HG03039 (cell line): ENCODE measurements around the gene SELPLG.
A peak's percentile ranks its signal among the peaks of the same experiment; 100 is the strongest.
"Not testable (repeated sequence)": the region's sequence is repeated elsewhere in the genome, so short reads cannot be mapped to it uniquely, and the experiment has no call there.

Experiments used
- ATAC-seq: cut with Tn5 transposase; IDR thresholded peaks from one replicate; pipeline ENCODE4 v1.9.1; 2021; ENCODE audit warnings: mild to moderate bottlenecking, moderate library complexity; ENCODE audit not compliant: unreplicated experiment

Gene SELPLG, protein sequence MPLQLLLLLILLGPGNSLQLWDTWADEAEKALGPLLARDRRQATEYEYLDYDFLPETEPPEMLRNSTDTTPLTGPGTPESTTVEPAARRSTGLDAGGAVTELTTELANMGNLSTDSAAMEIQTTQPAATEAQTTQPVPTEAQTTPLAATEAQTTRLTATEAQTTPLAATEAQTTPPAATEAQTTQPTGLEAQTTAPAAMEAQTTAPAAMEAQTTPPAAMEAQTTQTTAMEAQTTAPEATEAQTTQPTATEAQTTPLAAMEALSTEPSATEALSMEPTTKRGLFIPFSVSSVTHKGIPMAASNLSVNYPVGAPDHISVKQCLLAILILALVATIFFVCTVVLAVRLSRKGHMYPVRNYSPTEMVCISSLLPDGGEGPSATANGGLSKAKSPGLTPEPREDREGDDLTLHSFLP

DNA sequence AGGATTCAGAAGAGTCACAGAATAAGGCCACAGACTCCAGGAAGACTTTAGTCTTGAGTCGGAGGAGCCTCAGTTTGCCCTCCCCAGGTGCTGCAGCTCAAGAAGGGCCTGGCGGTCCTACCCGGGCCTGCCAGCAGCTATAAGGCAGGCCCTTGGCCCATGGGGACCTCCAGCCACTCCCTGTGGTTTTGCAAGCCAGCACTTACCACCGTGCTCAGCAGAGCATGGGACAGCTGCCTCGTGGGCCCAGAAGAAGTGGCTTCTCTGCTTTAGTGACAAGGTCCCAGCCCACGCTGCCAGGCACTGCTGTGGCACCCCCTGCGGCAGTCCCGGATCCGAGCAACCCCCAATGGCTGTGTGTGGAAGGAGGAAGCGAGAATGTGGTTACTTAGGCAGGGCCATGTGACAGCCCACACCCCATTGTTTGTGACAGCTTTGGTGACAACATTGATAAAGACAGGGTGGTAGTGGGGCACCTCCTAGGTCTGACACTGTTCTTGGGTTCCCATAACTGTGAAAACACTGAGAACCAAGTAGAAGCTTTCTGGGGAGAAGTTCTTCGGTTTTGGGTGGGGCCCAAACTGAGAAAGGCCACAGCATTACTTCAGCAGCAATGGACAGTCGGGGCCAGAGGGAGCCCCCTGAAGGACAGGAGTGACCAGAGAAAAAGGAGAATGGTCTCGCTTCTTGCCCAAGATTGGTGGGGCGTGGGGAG is at the start of gene SELPLG:
Gene SELPLG, minus strand, starts transcription at position 361 of the 715 bp plus-strand sequence. CDS start 9,587 bp downstream, outside the sequence.
- ATAC-seq: peak; percentile 55

DNA sequence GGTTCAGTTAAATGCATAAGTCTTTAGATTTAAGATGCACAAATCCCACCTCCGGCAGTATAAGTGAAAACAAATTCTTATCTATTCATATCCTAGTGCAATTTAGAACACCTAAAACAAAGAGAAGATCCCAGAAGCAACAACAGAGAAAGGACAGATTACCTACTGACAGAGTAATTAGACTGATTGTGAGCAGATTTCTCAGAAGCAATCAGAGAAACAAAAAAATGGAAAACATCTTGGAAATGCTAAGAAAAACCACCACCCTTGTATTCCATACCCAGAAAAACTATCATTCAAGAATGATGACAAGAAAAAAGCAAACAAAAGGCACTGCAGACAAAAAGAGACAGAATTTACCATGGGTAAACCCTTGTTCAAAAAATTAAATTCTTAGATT is 47.6 kb upstream of the SELPLG start:
- ATAC-seq: no peak

DNA sequence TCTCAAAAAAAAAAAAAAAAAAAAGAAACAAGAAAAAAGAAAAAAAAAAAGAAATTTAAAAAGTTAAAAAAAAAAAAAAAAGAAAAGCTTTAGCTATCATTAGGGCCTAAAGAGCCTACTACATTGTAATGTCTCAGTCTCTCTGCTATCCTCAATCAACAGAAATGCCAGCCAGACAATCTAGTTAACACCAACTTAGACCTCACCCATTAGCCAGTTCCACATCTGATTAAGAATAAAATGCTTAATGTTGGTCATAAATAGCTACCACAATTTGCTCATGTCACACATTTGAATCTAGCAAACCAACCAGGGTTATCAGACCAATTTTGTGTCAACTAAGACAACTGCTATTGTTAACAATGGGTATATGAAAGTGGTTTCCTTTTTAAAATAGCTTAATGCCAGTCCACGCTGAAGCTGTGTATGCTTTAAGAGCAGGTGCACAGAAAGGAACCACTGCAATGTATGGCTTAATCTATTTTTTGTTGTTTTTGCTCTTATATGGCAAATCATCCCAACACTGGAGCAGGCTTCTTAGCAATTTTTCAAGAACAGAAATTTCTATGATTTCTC is 45.5 kb upstream of the SELPLG start:
- ATAC-seq: no peak

DNA sequence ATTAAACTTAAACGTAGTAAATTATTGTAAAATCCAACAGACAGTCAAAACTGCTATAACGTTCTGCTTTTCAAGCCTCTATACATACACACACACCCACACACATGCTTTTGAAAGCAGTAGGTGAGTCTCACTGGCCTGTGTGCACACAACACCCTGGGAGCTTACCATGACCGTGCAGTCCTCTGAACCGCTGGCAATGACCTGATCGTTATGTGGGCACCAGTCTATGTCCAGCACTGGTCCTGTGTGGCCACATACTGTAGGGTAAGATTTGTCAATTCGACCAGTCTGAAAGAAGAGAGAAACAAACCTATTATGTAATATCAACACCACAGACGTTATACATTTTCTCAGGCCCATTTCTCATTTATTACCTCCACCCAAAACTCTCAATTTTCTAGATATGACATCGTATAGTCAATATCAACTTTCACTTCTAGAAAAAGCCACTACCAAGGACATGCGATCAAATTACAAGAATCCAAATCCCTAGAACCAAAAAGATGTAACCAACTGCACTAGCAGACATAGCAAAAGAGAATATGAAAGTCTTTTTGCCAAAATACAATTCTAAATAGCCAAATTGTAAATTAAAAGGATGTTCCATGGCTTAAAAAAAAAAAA is 44.5 kb upstream of the SELPLG start:
- ATAC-seq: no peak

DNA sequence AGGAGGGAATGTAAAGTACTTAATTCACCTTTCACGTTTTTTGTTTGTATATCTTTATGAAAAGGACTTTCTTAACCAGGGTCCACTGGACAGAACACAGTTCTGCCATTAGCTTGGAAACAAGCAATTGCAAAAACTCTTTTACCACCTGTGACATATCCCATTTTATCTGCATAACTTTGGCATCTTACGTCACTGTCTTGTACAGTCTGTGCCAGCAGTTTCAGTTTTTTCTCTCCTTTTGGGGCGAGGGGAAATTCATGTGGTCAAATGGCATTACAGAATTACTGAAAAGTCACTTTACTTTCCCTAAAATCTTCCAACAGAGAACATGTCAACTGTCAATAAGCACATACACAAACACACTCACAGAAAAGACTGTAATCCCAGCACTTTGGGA is 43.7 kb upstream of the SELPLG start:
- ATAC-seq: no peak

DNA sequence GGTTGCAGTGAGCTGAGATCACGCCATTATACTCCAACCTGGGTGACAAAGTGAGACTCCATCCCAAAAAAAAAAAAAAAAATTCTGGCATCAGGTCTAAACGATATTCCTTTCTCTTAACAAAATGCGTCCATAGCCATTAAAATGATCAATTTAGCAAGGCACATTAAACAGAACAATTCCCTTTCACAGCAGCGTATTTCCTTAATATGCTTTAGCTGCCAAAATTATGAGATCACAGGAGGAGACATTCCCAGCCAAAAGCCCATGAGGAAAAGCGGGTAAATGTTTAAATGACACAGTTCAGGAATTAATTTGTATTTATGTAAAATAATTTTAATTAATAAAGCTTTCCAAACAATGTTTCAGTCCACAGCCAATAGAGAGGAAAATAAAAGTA is 43.0 kb upstream of the SELPLG start:
- ATAC-seq: no peak

DNA sequence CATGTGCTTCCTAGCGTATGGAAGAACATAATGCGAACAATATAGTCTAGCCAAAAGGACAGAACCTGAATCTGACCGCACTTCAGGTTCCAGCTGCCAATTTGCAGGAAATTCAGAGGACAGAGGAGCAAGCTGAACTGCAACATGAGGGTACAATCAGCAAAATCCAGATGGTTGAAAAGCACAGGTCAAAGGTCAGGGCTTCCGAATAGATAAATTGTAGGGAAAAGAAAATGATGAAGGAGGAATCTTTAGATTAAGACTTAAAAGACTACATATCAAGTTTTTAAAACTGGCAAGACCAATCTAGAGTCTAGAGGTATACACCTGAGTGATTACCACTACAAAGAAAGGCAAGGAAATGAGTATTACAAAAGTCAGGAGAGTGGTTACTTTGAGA is 42.1 kb upstream of the SELPLG start:
- ATAC-seq: no peak

DNA sequence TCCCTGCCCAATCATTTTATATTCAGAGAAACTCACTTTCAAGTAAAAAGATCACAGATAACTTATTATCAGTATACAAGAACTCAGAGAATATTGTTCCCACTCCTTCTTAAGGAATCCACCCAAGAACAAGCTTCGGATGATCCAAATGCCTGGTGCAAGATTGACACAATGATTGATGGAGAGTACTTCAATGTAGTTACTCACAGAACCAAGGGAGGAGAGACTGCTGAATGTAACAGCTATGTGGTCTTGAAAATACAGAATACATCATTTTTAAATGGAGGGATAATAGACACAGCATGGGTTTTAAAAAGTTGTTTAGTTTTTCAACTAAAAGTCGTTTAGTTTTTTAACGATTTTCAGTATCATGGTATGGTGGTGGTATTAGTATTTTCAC is 38.4 kb upstream of the SELPLG start:
- no peak for ATAC-seq

DNA sequence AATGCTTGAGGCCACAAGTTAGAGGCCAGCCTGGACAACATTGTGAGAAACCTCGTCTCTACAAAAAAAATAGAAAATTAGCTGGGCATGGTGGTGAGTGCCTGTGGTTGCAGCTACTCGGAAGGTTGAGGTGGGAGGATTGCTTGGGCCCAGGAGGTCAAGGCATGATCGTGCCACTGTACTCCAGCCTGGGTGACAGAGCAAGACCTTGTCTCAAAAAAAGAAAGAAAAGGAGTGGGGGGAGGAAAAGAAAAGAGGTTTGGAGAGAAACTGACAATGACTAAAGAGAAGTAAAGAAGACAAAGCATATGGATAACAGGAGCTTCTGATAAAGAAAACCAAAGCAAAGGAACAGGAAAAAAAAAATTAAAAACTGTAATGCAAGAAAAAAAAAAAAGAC is 37.4 kb upstream of the SELPLG start:
- no peak for ATAC-seq

DNA sequence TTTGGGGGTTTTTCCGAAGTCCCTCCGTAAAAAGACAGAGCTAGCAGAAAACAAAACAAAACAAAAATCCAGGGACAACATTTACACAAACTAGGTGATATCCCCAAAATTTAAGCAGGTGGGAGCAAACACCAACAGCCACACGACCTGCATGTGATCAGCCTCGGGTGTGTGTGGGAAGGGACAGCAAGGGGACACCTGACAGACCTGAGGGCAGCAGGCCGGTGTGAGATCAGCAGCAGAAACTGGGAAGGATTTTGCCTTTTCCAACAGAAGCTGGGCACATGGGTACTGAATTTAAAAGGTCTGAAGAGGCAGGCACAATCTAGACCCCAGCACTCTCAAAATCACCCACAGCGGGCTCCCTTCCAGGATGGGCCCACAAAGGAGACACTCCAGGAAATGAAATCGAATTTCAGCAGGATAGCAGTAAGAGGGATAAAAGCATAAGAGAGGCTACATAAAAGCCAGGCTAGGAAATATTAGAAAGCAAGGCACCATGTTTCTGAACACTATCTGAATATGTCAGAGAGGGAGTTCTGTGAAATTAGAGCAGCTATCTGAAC is 36.5 kb upstream of the SELPLG start:
- no peak for ATAC-seq

DNA sequence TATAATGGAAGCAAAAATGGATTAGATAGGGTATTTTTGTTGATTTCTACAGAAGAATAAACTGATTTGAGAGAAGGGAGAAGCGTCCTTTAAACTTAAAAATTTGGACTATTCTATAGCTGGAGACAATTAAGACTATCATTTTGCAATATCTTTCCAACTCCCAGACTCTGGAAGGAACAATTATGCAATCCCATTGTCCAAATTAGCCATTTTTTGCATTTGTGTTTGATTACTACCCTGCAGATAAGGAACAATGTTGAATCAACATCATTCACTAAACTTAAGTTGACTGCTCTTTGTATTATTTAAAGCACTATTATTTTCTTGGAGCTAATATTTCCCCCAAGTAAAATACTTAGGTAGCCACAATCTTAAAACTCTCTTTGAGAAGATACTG is 34.8 kb upstream of the SELPLG start:
- ATAC-seq: no peak

DNA sequence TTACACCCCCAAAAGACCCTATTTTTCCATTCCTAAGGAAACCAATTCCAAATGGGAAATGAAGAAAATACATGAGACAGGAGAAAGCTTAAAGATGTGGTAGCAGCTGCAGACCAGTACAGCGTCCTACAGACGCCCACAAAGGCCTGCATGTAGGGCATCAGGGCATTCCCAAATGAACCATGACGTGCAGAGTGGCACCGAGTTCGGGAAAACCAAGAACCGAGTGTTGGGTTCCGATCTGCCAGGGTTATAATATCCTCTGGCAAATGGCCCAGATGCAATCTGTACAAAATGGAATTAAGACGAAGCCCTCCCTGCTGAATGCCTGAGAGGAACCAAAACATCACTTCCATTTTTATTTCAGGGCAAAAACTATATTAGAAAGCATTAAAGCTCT is 34.4 kb upstream of the SELPLG start:
- no peak for ATAC-seq

DNA sequence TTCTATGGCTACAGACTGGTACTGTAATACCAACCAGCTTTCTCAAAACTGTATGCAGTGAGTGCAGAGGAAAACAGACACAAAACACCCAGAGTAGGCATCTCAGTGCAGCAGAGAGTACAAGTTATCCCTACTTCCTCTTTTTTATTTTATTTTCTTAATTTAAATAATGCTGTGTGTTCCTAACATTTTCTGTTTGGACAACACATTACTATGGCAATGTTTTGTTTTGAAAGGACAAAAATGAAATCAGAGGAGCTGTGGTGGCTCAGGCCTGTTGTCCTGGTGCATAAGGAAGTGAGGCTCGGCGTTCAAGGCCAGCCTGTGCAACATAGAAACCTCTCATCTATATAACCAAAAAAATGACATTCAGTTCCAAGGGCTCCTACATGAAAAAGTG is 33.7 kb upstream of the SELPLG start:
- ATAC-seq: no peak

DNA sequence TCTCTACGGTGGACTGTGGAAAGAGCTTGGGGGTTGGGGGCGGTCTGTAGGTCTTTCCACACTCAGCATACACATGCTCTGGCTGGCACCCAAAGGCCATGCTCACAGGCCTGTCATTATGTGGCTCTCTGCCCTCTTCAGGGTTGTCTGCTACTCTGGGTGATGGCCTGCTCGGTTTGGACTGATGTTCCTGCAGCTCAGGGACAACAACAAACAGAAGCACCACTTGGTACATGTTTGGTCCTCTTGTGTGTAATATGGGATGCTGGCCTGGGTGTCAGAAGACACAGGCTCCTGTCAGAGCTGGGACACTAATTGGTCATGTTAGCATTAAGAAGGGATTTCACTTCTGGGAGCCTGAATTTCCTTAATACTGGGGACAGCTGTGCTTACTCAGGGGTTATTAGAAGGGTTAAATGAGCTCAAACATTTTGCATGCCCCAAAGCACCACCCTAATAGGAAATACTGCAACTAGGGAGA is 32.7 kb upstream of the SELPLG start:
- no peak for ATAC-seq

DNA sequence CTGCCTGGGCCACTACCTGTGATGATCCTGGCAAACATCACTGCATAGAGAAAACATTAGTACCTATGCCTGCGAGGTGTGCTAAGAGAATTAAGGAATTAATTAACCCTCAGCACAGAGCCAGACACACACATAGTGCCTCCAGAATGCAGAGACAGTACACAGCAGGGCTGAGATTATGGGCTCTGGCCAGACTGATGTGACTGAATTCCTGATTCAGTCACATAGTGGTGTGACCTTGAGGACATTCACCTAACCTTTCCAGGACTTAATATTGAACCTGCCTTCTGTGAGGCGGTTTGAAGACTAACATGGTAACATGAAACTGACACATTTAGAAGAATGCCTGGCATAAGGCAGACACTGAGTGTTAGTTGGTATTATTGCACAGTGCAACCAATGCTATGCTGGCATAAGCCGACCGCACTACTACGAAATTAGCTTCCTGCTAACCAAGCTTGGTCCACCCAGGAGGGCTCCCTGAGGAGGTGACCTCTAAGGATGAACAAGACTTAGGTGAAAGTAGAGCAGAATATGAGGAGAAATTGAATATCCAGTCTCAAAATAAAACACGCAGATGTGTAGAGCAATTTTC is 32.0 kb upstream of the SELPLG start:
- ATAC-seq: no peak

DNA sequence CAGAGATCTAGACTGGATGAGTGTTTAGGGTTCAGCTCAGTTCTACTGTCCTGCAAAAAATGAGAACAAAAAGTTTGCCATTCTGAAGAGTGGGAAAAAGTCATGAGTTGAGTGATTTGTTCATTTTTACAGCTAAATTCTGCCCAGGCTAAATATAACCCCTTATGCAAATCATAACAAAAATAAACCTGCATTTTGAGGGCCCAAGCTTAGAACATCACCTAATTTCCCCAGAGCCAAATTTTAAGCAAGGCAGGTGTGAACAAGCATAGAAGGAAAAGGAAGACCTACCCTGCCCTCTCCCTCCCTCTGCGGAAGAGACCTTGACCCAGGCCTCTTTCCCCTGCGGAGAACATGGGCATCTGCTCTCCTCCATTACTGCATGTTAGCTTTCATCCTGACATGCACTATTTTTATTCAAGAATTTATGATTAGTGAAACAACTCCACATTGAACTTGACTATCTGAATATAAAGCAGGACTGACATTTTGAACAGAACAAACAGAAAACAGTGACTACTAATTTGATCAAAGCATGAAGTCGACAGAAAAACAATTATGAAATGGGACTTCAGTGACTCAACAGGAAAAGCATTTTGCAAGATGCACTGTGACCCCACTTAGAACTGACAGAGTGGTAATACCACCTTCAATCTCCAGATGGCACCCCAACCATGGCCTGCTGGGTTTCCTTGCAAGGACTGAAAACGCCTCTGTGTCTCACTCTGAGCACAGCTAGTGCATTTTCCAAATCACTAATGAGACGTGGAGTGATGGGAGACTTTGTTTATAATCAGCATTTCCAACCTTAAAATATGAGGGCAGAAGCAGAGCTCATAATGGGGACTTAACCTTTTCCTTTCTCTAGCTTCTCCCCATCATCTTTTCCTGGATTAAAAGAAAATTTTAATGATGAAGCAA is 30.9 kb upstream of the SELPLG start:
- peak; percentile 64 for ATAC-seq

DNA sequence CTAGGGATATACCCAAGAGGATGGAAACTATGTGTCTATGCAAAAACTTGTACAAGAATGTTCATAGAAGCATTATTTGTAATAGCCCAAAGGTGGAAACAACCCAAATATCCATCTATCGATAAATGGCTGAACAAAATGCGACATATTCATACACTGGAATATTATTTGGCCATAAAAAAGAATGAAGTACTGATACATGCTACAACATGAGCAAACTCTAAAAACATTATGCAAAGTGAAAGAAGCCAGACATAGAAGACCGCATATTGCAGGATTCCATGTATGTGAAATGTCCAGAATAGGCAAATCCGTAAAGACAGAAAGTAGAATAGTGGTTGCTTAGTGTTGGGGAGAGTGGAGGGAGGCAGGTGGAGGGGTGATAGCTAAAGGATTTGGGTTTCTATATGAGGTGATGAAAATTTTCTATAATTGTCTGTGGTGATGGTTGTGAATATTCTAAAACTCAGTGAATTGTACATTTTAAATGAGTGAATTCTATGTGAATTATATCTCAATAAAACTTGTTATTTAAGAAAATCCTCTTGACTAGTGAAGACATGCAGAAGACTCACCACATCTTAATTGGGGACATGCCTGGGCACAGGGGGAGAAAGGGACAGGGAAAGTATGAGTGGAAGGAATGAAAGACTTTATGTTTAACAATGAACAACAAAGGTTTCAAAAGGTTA is 29.8 kb upstream of the SELPLG start:
- ATAC-seq: no peak

DNA sequence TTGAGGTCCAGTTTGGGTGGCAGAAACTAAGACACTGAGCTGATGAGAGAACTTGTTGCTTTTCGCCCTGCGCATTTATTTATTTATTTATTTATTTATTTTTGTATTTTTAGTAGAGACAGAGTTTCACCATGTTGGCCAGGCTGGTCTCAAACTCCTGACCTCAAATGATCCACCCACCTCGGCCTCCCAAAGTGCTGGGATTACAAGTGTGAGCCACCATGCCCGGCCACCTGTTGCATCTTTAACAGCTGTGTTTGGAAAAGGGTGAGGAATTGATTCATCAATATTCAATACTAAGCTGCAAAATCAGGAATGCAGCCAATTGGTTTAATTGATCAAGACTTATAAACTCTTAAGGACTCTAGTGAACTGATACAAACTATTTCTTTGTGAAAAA is 24.4 kb upstream of the SELPLG start:
- ATAC-seq: not testable (repeated sequence)

DNA sequence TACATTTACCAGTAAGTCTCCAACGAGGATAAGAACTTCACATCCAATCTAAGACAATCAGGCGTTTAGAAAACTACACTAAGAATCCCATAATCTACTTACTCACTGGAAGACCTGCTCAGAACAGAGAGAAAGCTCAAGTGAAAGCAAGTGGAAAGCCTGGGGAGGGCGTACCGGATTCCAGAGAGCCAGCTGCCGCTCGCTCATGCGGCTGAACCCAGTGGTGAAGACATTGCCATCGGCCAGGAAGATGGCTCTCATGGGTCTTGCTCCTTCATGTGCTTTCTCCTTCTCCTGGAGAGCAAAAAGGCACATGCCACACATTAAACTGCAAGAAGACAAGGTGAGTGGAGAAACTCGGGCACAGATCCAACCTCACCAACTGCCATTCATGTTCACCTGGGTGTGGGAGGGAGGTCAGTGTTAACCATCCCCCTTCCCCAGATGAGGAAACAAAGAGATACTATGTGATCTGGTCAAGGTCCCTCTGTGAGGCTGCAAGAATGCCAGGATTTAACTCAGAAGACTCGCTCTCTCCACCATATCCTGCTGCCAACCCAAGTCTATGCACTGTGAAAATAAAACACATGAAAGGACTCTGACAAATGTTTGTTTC is 23.5 kb upstream of the SELPLG start:
- ATAC-seq: no peak
